ENCODE data around the gene ACIN1.

The ACIN1 gene

DNA sequence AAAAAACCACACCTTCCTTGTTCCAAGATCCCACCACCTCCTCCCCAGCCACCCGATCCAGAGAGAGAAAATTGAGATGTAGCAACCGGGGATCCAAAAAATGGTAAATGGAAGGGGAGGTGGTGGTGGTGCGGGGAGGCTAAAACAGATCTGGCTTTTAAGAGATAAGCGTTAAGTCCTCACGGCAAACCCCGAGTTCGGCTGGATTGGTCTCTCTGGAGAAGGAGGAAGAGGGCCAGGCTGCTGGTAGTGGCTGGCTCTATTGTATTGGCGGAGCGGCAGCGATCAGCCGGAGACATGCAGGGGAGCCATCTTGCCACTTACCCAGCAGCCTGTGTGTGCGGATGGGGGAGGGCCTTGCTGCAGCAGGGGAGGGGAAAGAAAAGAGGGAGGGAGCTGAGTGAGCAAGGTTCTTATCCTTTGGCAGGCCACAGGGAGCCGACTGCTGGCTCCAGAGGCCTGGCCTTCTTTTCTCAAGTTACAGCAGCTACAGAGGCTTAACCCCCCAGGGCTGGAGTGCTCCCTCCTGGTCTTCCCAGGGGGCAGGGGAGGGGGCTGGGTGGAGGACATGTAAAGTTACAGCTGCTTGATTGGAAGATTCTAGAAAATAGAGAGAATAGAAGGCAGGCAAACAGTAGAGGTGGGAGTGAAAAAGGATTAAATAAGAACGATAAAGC, 23.6 kb downstream of the ACIN1 start:
- TF ChIP-seq, protein P1, sequence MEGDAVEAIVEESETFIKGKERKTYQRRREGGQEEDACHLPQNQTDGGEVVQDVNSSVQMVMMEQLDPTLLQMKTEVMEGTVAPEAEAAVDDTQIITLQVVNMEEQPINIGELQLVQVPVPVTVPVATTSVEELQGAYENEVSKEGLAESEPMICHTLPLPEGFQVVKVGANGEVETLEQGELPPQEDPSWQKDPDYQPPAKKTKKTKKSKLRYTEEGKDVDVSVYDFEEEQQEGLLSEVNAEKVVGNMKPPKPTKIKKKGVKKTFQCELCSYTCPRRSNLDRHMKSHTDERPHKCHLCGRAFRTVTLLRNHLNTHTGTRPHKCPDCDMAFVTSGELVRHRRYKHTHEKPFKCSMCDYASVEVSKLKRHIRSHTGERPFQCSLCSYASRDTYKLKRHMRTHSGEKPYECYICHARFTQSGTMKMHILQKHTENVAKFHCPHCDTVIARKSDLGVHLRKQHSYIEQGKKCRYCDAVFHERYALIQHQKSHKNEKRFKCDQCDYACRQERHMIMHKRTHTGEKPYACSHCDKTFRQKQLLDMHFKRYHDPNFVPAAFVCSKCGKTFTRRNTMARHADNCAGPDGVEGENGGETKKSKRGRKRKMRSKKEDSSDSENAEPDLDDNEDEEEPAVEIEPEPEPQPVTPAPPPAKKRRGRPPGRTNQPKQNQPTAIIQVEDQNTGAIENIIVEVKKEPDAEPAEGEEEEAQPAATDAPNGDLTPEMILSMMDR (conservative IDR thresholded peaks at IDR 0.05; ENCODE audit: low read depth, low read length): no peak
- DNase-seq (ENCODE audit: low read depth): peak; percentile 88
- H3K4me3 ChIP-seq (ENCODE audit: low read length): peak overlapping the region; percentile 95

DNA sequence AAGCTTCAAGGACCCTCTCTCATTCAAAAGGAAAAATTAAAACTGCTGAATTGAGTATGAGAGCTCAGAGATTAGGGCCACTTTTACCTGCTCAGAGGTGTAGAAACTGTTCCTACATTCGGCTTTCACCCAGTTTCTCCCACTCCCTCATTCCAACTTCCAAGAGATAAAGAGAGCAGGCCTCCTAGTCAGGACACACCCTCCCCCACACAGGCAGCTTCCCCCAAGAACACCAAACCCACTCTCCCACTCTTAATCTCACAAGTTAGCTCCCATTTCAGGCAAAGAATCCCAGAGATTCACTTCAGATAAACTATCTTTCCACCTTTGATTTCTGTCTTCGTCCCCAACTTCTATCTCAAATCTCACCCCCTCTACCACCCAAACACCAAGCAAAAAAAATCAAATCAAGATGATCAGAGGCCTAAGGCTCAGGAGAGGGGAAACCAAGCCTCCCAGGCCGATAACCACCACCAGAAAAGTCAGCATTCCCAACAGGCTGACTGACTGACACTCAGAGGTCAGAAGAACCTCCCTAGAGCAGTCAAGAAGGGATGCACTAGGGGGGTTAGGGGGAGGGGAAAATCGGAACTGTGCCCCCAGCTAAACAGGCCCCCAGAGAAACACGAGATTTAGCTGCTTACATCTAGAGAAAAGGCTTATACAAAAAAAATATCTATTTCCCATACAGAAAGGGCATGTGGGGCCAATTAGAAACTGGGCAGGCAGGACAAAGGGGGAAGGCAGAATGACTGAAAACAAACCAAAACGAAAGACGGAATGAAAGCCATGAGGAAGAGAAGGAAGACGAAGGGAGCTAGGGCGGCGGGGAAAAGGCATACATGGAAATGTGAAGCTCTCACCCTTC, 24.4 kb downstream of the ACIN1 start:
- DNase-seq (ENCODE audit: low read depth): no peak

DNA sequence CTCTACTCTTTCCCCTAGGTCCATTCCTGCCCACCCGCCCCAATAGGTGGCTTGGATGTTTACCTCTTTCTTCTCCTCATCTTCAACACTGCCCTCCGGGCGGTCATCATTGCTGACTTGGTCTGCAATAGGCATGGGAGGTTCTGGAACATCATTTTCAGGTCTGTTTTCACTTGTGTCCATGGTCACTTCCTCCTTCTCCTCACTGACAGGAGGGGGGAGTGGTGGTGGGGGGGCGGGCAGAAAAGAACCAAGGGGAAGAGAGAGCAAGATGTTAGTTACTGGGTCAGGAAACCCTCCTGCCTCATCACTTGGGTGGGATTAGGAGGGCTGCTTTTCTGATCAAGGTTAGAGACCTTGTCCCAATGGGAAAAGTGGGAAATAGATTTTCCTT, 25.5 kb downstream of the ACIN1 start:
- DNase-seq (ENCODE audit: low read depth): no peak
- TF ChIP-seq, protein P1 (conservative IDR thresholded peaks at IDR 0.05; ENCODE audit: low read depth, low read length): no peak
- H3K4me3 ChIP-seq (ENCODE audit: low read length): no peak overlapping the region

More for the DNA sequence above, 24.4 kb downstream of the ACIN1 start:
- TF ChIP-seq, protein P1 (conservative IDR thresholded peaks at IDR 0.05; ENCODE audit: low read depth, low read length): no peak
- peak overlapping the region; percentile 95 for H3K4me3 ChIP-seq (ENCODE audit: low read length)

DNA sequence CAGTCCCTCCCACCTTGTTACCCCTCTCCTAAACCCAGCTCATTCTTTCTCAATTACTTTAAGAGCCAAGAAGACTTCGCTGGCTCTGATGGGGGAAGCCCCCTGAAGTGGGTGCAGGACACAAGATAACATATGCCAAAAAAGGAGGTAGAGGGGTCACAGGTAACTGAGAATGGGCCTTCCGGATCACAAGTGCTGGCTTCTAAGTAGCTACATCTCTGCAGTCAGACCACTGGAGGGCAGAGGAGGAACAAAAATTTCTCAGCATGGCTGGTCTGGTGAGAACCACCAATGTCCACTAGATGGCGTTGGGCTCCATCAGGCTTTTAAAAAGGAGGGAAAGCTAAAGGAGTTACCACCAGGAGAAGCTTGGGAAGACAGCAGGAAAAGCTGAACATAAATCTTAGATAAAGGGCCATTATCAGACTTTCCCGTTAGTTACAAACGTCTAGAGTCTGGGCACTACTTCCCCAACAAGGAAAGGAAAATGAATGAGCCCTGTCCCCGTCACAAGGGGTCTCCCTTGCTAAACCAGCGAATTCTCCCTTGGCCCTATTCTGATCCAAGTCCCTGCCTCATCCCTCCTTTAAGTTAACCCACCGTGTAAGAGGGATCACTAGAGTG, 26.0 kb downstream of the ACIN1 start:
- DNase-seq (ENCODE audit: low read depth): peak; percentile 77
- H3K4me3 ChIP-seq (ENCODE audit: low read length): peak overlapping the region; percentile 16
- TF ChIP-seq, protein P1 (conservative IDR thresholded peaks at IDR 0.05; ENCODE audit: low read depth, low read length): peak; percentile 100

DNA sequence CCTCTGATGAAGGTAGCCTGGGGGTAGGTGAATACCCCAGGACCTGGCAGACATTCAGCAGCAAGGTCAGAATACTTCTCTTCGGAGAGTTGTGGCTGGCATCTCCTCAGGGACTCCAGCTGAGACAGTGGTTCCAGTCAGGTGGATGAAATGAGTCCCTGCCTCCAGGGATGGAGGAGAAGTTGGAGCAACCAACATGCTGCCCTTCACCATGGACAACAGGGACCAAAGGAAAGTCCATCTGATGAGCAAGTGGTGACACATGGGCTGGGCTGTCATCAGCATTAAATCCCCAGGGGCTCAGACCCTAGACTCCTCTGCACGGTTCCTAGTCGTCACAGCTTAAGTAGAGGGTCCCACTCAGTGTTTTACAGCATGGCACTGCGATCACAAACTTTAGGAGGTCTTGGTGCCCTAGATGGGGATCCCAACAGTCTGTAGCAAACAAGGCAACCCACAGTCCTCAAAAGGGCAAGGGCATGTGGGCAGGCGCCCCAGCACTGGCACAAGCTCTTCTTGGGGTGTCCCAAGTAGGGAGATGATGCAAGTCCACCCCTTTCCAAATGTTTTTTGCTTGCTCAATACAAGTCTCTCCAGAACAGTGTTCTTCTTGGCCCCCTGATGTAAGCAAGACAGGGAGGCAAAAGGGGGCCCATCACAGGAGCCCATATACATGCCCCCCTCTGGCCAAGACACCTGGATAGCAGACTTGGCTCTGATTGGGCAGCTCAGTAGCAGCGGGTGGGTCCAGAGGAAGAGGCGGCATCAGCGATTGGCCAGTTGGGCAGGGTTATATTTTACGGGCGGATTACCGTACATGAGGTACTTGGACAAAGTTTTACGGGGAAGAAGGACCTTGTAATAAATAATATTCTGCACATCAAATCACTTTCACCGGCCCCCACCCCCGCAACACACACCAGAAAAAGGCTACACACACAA, 26.8 kb downstream of the ACIN1 start:
- DNase-seq (ENCODE audit: low read depth): no peak
- peak overlapping the region; percentile 16 for H3K4me3 ChIP-seq (ENCODE audit: low read length)
- TF ChIP-seq, protein P1 (conservative IDR thresholded peaks at IDR 0.05; ENCODE audit: low read depth, low read length): no peak

Data from retinal pigment epithelial cell (primary cell).